GM23338 (cell line): ENCODE results near the gene NPIPB2.

Experiments
- EZH2 ChIP-seq: fragments of 200-600 bp; sonication (generic); IDR thresholded peaks from one replicate; pipeline ENCODE4 v1.8.0; 2017; ENCODE audit warnings: antibody characterized with exemption, mild to moderate bottlenecking, low read depth; ENCODE audit not compliant: unreplicated experiment
- JUNB ChIP-seq: IDR thresholded peaks from one replicate; pipeline ENCODE4 v1.6.1; 2016; ENCODE audit warnings: antibody characterized with exemption; ENCODE audit not compliant: unreplicated experiment
- POLR2AphosphoS5 ChIP-seq: IDR thresholded peaks from 2 replicates; pipeline ENCODE4 v1.6.1; 2016; ENCODE audit warnings: antibody characterized with exemption, low read depth
- TF ChIP-seq, protein P1 (sequence below), 2 experiments: fragments of 200-600 bp in 1 of 2; sonication (generic) in 1 of 2; conservative IDR thresholded peaks; 2 replicates each; pipeline versions ENCODE4 v1.5.1 to v1.6.1; 2016 to 2017; ENCODE audit warnings: antibody characterized with exemption in 2 of 2, low read depth in 2 of 2, mild to moderate bottlenecking in 2 of 2, moderate library complexity in 1 of 2
- TF ChIP-seq, protein P2 (sequence below): IDR thresholded peaks from 2 replicates; pipeline ENCODE4 v1.6.1; 2016; ENCODE audit warnings: antibody characterized with exemption
- TF ChIP-seq, protein P3 (sequence below): IDR thresholded peaks from one replicate; pipeline ENCODE4 v1.6.1; 2018; ENCODE audit warnings: antibody characterized with exemption; ENCODE audit not compliant: unreplicated experiment

DNA sequence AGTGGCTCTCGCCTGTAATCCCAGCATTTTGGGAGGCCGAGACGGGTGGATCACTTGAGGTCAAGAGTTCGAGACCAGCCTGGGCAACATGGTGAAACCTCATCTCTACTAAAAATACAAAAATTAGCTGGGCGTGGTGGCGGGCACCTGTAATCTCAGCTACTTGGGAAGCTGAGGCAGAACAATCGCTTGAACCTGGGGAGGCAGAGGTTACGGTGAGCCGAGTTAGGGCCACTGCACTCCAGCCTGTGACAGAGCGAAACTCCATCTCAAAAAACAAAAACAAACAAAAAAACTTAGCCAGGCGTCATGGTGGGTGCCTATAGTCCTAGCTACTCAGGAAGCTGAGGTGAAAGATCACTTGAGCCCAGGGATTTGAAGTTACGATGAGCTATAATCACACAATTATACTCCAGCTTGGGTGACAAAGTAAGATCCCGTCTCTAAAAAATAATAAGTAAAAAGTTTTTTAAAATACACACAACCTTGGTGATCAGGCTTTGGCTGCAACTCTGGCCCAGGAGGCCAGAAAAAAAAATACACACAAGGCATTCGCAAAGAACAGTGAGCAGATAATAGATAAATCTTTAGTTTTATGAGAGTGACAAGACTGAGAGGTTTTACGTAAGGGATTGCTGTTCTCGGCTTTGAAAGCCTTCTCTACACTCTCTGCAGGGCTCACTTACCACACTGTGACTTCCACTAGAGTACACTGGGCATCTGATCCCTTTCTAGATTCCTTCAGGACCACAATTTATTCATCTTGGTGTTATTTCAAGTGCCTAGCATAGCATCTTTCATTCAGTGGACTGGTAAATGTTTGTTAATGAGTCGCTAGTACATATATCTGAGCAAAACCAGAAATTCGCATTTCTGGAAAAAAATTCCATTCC is 31.9 kb downstream of the NPIPB2 start:
- TF ChIP-seq, protein P1, sequence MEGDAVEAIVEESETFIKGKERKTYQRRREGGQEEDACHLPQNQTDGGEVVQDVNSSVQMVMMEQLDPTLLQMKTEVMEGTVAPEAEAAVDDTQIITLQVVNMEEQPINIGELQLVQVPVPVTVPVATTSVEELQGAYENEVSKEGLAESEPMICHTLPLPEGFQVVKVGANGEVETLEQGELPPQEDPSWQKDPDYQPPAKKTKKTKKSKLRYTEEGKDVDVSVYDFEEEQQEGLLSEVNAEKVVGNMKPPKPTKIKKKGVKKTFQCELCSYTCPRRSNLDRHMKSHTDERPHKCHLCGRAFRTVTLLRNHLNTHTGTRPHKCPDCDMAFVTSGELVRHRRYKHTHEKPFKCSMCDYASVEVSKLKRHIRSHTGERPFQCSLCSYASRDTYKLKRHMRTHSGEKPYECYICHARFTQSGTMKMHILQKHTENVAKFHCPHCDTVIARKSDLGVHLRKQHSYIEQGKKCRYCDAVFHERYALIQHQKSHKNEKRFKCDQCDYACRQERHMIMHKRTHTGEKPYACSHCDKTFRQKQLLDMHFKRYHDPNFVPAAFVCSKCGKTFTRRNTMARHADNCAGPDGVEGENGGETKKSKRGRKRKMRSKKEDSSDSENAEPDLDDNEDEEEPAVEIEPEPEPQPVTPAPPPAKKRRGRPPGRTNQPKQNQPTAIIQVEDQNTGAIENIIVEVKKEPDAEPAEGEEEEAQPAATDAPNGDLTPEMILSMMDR (conservative IDR thresholded peaks at IDR 0.05; ENCODE audit: low read depth in 2 of 2): no peak
- no peak for TF ChIP-seq JUNB
- TF ChIP-seq POLR2AphosphoS5: no peak
- TF ChIP-seq, protein P2, sequence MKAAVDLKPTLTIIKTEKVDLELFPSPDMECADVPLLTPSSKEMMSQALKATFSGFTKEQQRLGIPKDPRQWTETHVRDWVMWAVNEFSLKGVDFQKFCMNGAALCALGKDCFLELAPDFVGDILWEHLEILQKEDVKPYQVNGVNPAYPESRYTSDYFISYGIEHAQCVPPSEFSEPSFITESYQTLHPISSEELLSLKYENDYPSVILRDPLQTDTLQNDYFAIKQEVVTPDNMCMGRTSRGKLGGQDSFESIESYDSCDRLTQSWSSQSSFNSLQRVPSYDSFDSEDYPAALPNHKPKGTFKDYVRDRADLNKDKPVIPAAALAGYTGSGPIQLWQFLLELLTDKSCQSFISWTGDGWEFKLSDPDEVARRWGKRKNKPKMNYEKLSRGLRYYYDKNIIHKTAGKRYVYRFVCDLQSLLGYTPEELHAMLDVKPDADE: no peak
- TF ChIP-seq, protein P3, sequence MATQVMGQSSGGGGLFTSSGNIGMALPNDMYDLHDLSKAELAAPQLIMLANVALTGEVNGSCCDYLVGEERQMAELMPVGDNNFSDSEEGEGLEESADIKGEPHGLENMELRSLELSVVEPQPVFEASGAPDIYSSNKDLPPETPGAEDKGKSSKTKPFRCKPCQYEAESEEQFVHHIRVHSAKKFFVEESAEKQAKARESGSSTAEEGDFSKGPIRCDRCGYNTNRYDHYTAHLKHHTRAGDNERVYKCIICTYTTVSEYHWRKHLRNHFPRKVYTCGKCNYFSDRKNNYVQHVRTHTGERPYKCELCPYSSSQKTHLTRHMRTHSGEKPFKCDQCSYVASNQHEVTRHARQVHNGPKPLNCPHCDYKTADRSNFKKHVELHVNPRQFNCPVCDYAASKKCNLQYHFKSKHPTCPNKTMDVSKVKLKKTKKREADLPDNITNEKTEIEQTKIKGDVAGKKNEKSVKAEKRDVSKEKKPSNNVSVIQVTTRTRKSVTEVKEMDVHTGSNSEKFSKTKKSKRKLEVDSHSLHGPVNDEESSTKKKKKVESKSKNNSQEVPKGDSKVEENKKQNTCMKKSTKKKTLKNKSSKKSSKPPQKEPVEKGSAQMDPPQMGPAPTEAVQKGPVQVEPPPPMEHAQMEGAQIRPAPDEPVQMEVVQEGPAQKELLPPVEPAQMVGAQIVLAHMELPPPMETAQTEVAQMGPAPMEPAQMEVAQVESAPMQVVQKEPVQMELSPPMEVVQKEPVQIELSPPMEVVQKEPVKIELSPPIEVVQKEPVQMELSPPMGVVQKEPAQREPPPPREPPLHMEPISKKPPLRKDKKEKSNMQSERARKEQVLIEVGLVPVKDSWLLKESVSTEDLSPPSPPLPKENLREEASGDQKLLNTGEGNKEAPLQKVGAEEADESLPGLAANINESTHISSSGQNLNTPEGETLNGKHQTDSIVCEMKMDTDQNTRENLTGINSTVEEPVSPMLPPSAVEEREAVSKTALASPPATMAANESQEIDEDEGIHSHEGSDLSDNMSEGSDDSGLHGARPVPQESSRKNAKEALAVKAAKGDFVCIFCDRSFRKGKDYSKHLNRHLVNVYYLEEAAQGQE: no peak
- TF ChIP-seq EZH2: no peak
